Left kidney (tissue), 2 donors: ENCODE measurements around the gene AK1. TPM values are rescaled to one million over a fixed set of nuclear protein-coding genes. Genes with fewer than 3 reads are reported as not detected.

Experiments used
- DNase-seq: peaks from one replicate; pipeline ENCODE4 v3.0.0-alpha.2; 2013
- polyA plus RNA-seq: library from polyadenylated mRNA; unstranded; fragments of 120-200 nt; gene quantifications from one replicate; pipeline ENCODE4 v1.2.1, GENCODE V29; 2013; ENCODE audit not compliant: insufficient read length

Gene AK1
- polyA plus RNA-seq, 1 donor = 32.8 TPM

DNA sequence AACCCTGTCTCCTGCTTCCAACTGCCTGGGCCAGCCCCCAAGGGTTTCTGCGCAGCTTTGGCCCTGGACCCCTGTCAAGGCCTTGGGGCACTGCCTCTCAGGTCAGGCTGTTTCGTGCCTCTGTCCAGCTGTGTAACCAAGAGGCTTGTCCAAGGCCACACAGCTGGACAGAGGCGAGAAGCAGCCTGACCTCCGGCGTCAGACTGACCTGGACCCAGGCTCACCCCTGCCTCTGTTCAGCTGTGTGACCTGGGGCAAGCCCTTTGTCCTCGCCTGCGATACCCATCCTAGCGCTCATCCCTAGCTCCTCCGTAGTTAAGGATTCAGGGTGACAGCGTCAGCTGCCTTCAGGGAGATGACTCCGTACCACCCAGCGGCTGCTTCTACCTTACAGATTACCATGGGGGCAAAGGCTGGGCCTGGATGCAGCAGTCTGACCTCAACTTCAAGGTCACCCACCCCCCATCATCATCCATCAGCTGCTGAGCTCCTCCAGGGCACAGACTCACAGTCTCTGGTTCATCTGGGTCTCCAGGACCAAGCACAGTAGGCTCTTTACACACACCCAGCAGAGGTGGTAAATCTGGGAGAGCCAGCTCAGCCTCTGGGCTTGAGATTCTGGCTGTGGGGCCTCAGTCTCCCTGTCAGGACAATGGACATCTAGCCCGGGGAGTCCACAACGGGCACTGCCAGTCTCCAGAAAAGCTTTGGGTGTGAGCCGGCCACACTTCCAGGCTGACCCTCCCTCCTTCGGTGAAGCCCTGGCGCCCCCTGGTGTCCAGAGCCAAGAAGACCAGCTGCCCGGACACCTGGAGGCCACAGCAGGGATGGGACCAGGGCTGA, 7.9 kb downstream of the AK1 start:
- DNase-seq = peak; percentile 77

DNA sequence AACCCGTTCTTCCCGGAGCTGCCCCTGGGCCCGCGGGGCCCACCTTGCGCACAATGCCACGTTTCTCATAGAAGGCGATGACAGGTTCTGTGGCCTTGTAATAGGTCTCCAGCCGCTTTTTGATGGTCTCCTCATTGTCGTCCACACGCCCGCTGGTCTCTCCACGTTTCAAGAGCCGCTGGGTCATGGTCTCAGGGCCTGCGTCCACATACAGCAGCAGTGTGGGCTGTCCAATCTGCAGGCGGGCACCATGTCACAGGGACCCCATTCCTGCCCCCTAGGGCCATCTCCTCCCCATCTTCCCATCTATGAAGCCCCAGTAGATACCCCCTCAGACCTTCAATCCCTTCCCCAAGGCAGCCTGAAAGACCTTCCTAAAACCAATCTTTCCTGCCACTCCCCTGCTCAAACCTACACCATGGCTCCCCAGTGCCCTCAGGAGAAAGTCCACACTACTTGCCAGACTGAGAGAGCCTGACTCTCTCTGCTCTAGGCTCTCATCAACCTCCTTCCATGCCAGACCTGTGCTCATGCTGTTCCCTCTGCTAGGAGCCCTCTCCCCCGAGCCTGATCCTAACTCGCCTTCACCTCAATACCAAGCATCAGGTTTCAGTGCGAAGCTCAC, 9.1 kb downstream of the AK1 start:
- no peak for DNase-seq

DNA sequence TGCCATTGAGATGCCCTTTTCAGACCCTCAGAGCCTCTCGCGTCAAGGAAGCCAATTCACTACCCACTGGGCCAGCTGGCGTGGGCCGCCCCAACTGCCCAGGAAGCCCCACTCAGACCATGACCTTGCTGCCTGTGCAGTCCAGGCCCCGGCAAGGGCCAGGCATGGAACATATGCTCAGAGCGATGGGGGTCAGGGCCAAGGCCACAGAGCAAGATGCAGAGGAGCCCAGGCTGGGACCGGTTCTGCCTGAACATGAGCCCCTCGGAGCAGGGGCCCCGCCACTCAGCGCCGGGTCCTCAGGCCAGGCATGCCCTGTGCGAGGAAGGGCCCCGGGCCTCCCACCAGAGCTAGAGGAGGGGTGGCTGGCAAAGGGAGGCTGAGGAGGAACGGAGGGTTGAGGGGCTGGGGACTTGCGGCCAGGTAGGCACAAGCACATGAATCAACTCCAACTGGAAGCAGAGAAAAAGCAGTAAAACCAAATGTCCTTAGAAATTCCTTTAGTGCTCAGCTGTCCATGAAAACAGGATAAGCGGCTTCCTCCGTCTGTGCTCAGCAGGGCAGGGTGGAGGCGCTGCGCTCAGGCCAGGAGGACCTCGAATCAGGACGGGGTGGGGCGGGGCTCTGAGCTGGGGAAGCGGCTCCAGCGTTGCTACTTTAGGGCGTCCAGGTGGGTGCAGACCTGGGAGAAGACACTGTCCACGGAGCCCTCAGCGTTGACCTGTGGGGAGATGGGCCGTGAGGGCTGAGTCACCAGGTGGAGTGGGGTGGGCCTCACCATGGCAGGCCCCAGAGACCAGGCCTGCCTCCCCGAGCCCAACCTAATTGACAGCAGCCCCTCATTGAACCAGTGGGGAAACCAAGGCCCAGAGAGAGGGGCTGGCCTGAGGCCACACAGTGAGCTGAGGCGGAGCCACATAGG, 9.9 kb downstream of the AK1 start:
- DNase-seq = no peak

DNA sequence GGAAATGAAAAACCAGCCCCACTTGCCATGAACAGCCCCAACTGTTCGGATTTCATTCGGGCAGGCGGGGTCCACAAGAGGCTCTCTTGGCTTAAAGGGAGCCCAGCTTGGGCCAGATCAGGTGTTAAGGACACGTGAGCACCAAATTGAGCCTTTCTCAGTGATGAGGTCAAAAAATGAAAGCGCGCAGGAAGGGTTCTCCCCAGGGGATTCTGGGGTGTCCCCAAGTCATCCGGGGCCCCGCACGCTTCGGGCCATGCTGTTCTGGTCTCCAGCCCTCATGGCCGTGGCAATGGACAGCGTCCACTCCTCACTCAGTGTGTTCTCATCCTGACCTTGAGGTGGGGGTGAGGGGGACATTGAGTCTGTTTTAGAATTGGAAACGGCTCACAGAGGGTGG, 10.9 kb downstream of the AK1 start:
- DNase-seq = no peak

DNA sequence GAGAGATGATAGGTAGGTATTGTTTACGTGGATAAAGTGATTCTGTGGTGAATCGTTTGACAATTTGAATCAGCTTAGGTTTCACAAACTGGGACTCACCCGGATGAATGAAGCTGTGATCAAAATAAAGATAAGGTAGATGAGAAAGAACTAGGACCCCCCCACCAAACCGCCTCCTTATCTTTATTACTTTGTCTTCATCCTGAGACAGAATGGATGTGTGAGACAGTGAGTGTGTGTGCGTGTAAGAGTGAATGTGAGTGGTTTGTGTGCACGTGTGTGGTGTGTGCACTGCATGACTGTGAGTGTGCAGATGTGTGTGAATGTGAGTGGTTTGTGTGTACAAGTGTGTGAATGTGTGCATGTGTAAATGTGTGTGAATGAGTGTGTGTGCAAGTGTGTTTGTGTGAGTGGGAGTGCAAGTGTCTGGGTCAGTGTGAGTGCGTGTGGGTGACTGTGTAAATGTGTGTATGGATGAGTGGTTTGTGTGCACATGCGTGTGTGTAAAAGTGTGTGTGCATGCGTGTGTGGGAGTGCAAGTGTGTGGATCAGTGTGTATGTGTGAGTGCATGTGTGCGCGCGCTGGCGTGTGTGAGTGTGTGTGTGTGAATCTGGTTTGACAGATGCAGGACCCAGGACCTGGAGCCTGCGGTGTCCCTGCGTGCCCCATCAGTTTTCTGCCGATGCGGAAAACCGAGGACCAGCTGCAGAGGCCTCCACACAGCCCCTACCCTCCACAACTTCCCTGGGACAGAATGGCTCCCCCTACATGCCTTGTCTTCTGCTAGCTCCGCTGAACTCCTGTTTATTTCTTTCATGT, 11.6 kb downstream of the AK1 start:
- DNase-seq = no peak

DNA sequence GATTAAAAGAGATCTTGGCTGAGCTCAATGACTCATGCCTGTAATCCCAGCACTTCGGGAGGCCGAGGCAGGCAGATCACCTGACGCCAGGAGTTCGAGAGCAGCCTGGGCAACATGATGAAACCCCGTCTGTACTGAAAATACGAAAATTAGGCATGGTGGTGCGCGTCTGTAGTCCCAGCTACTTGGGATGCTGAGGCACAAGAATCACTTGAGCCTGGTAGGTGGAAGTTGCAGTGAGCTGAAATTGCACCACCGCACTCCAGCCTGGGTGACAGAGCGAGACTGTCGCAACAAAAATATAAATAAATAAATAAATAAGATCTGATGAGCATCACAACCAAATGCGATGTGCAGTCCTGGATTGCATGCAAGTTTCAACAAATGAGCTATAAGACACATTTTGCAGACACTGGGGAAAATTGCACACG, 14.3 kb downstream of the AK1 start:
- no peak for DNase-seq

DNA sequence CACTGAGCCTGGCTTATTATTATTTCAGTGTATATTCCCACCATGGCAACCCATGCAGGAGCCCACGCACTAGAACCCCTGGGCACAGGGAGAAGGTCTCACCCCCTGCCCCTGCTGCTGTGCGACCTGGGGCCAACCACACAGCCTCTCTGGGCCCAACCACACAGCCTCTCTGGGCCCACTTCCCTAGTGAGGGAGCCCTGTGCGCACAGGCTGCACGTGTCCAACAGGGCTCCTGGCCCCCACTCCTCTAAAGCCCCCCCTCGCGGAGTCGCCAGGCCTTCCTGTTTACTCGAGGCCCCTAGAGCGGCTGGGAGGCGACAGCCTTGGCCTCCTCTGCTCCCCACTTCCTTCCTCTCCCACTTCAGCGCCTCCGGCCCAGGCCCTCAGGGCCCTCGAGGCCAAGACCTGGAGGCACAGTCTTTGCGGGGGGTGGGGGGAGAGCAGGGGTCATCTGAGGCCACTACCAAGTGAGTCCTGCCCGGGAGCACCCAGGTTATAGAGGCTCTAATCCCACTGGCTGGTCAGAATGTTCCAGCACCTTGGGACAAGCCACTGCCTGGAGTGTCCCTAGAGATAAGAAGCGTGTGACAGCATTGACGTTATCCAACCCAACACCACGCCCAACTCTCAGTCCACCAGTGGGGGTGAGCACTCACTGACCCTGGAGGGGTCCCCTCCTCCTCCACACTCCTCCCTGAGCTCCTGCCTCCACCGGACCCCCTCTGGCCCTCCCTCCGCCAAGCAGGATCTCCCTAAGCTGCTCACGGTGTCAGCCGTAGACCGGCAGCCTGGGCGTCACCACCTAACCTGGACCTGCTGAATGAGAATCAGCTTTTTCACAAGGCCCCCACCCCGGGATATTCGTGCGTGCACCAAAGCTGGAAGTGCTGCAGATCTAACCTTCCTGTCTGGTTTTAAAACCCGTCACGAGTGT, 15.1 kb downstream of the AK1 start:
- no peak for DNase-seq

DNA sequence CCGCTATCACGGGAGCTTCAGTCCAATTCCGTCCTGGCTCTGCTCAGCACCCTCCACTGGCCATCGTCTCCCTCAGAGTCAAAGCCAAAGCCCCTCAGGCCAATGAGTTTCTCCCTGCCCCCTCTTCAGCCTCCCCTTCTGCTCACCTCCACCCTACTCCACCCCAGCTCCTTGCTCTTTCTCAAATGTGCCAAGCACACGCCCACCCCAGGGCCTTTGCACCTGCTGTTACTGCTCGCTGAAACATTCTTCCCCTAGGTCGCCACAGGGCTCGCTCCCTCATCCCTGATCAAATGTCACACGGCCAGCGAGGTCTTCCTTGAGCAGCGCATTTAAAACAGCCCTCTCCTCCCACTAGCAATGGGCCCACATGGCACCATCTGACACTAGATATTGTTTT, 16.7 kb downstream of the AK1 start:
- no peak for DNase-seq

DNA sequence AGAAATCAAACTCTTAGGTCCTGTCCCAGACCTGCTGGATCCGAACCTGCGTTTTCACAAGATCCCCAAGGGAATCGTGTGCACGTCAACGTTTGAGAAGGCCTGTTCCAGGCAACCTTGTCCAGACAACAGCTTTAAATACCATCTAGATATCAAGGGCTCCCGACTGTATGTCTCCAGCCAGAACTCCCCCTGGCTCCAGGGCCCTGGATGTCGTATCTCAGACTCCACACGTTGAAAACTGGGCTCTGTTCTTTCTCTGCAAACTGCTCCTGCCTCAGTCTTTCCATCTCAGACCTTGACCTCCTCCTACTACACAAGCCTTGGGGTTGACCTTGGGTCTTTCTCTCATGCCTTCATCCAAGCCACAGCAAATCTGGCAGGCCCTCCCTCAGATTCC, 17.2 kb downstream of the AK1 start:
- no peak for DNase-seq

DNA sequence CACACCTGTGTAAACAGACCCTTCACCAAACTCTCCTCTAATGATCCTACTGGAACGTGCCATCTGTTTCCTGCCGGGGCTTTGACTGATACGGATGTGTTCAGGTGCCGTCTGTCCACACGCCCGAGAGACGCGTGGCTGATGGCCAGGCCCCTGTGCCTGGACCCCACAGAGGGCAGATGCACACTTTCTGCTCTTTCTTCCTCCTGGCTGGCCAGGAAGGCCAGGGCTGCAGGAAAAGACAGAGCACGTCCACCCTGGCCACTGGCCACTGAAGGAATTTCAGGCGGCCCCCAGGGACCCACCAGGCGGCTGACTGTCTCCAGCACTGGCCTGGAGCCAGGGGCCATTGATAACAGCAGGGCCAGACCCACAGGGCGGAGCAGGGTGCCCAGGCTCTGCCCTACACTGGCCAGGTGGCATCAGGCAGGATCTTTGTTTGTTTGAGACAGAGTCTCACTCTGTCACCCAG, 19.4 kb downstream of the AK1 start:
- DNase-seq = no peak

DNA sequence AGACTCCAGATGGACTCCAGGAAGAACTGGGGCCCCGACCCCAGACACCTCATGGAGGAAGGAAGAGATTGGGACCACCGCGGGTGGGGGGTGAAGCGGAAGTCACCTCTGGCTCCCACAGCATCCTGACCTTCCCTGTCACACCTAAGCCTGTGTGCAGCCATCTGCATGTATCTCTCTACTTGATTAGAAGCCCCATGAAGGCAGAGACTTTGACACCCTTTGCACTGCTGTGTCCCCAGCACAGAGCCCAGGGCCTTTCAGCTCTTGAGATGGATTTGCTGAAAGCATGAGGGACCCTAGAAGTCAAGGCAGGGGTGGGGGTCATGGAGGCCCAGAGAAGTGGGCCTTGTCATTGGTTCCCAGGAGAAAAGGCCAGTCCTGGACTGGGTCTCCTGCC, 20.2 kb downstream of the AK1 start:
- DNase-seq = no peak

DNA sequence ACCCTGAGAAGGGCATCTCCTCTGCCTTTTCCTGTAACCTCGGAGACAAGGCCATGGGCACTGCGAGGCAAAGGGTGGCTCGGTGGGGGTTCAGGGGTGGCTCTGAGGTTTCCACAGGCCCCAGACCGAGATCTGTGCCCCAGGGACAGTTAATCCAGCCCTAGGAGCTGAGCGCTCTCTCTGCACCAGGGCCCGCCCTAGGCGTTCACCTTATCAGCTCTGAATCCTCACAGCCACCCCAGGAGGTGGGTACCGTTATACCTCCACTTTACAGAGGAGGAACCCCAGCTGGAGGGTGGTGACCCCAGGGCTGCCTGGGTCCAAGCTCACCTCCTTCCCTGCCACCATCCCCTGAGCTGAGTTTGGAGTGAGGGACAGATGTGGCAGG, 20.8 kb downstream of the AK1 start:
- DNase-seq = no peak

DNA sequence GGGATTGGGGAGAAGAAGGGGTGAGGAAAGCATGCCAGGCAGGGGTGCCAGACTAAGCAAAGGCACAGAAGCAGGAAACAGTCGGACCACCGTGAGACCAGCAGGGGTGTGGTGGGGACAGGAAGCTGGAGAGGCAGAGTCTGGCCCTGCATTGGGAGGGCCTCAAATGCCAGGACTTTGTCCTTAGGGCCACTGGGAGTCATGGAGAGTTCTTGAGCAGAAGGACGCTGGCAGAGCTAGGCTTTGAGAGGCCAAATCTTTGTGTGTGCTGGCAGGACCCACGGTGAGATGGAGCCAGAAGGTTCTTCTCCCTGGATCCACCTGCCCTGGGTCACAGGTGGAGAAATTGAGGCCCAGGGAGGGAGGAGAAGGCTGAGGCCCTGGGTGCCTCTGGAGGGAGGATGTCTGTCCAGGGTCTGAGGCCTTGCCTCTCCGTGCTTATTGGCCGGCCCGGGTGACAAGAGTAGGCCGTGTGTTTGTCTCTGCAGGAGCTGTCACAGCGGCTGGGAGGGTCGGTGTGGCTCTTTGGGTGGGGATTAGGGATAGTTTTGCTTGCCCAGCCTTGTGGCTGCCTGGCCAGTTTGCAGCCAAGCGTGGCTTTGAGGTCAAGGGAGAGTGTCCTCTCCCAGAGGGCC, 21.3 kb downstream of the AK1 start:
- no peak for DNase-seq

DNA sequence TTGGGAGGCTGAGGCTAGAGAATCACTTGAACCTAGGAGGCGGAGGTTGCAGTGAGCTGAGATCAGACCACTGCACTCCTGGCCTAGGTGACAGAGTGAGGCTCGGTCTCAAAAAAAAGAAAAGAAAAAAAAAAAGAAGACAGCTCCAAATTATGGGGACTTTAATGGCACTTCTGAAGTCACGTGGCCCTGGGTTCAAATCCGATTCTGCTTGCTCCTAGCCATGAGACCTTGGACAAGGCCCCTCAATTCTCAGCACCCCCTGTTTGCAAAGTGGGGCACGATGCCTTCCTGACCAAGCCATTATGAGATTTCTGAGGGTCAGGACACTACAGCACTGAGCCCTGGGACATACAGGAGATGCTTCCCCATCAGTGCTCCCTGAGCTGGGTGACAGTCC, 22.0 kb downstream of the AK1 start:
- DNase-seq = no peak

DNA sequence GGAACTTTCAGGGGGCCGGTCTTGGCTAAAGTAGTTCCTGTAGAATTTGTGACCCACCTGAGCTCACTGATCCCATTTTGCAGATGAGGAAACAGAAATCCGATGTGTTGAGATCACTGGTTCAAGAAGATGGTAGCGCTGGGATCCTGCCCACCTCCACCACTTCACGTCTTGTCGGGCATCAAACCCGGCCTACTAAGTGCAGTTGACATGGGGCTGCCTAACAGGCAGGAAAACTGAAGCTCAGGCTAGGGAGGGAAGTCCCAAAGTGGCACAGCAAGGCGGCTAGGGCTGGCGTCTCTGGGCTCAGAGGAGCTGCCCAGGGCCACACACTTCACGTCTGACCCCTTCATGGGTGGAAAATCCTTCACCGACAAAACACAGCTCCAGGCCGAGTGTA, 22.5 kb downstream of the AK1 start:
- no peak for DNase-seq

DNA sequence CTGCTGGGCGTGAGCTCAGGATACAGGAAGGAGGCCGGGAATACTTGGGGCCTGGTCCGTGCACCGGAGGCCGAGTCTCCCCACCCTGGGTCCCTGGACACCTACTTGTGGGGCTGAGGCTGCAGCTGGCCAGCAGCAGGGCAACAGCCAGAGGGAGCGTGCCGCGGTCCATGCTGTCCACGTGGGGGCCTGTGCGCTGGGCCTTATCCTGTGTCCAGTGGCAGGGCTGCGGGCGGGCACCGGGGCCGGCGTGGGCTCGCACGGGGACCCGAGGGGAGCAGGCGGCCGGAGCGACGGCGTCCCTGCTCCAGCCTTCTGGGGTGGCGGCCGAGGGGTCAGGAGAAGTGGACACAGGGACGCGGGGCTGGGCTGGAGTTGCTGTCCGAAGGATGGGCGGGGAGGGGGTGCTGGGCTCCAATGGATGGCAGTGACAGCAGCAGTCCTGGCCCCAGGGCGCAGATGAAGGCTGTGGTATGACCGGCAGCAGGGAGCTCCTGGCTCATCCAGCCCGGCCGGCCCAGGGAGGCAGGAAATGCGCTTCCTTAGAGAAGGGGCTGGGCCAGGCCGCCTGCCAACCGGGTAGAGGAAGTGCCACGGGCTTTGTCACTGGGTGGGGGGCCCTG, 23.2 kb downstream of the AK1 start, which contains the start of gene ENG:
ENG (minus strand) TSS at position 475 of the 623 bp plus-strand sequence; CDS start at position 172, 303 bp downstream.
- DNase-seq = peak; percentile 47

DNA sequence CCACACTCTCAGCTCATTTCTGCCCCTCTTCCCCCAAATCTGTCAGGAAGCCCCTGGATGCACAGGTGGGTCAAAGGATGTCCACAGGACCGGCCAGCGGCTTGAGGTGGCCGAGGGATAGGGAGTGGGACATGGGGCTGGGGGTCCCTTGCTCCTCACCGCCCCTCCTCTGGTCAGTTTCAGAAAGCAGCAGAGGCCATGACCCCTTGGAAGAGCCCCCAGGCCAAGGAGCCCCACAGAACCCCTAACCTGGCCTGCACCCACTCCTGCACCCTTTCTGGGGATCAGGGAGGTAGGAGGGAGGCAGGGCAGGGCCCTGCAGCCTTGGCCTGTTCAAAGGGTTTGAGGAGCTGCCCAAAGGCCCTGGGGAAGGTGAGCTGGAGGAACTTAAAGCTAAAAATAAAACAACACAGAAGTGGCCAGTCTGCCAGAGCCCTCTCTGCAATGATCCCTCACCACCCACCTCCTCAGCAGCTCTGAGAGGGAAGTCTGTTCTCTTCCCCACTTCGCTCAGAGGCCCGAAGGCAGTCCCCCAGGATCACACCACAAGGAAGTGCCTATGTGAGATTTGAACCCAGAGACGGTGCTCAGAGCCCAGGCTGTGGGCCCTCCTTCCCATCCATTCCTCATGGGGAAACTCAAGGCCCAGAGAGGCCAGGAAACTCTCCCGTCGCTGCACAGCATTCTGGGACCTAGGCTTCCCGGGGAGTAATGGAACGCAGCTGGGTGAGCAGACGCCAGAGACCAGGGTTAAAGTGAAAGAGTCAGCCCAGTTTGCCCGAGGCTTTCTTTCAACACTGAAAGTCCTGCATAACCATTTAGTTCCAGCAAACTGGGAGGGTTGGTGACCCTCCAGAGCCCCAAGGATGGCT, 23.9 kb downstream of the AK1 start:
- DNase-seq = no peak

DNA sequence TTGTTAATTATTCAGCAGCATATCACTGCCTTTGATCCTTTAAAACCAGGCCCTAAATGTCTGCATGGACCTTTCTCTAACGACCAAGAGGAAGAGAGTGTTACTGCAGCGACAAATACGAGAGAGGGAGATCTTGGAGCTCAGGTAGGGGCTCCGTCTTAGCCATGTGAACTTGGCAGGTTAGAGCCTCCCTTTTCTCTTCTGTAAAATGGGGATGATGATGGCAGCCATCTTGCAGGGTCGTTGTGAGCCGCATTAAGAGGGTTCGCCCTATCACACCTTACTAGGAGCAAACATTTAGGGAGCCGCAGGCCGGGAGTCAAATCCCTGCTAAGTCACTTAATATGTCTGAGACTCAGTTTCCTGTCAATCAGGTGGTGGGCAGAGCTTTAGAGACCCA, 24.6 kb downstream of the AK1 start:
- no peak for DNase-seq
